HG03025 (cell line): ENCODE results near the gene HBP1.
"Not testable (repeated sequence)": the region's sequence is repeated elsewhere in the genome, so short reads cannot be mapped to it uniquely, and the experiment has no call there.

Experiments
- ATAC-seq: cut with Tn5 transposase; IDR thresholded peaks from one replicate; pipeline ENCODE4 v1.9.1; 2021; ENCODE audit warnings: mild to moderate bottlenecking, moderate library complexity; ENCODE audit not compliant: unreplicated experiment, low FRiP score

HBP1 gene

GRCh38 chr7:107219563-107220244 is 50.9 kb downstream of the HBP1 start:
- ATAC-seq, result no peak

GRCh38 chr7:107220356-107220755 is 51.6 kb downstream of the HBP1 start:
- no peak for ATAC-seq

- ATAC-seq, result not testable (repeated sequence)
Observed at GRCh38 chr7:107220806-107221205, 52.0 kb downstream of the HBP1 start.

GRCh38 chr7:107224374-107225223 is 55.8 kb downstream of the HBP1 start:
- no peak for ATAC-seq

GRCh38 chr7:107228291-107228690 is 59.5 kb downstream of the HBP1 start:
- no peak for ATAC-seq

- no peak for ATAC-seq
Observed at GRCh38 chr7:107230334-107230733, 61.5 kb downstream of the HBP1 start.

- no peak for ATAC-seq
Observed at GRCh38 chr7:107232568-107233090, 63.8 kb downstream of the HBP1 start.

- no peak for ATAC-seq
Observed at GRCh38 chr7:107233174-107233573, 64.4 kb downstream of the HBP1 start.

- ATAC-seq, result no peak
Observed at GRCh38 chr7:107233981-107234380, 65.2 kb downstream of the HBP1 start.

- no peak for ATAC-seq
Observed at GRCh38 chr7:107234436-107234835, 65.6 kb downstream of the HBP1 start.

- ATAC-seq, result no peak
Observed at GRCh38 chr7:107236862-107237261, 68.1 kb downstream of the HBP1 start.

- no peak for ATAC-seq
Observed at GRCh38 chr7:107237451-107237850, 68.6 kb downstream of the HBP1 start.

- ATAC-seq, result no peak
Observed at GRCh38 chr7:107242267-107242666, 73.5 kb downstream of the HBP1 start.

- ATAC-seq, result no peak
Observed at GRCh38 chr7:107244613-107245012, 75.8 kb downstream of the HBP1 start.

GRCh38 chr7:107246836-107247235 is 78.0 kb downstream of the HBP1 start:
- not testable (repeated sequence) for ATAC-seq

GRCh38 chr7:107248551-107249316 is 79.9 kb downstream of the HBP1 start:
- ATAC-seq, result no peak

- ATAC-seq, result no peak
Observed at GRCh38 chr7:107251963-107252362, 83.2 kb downstream of the HBP1 start.
